Measurements from ENCODE around the gene CCNY.

DNA sequence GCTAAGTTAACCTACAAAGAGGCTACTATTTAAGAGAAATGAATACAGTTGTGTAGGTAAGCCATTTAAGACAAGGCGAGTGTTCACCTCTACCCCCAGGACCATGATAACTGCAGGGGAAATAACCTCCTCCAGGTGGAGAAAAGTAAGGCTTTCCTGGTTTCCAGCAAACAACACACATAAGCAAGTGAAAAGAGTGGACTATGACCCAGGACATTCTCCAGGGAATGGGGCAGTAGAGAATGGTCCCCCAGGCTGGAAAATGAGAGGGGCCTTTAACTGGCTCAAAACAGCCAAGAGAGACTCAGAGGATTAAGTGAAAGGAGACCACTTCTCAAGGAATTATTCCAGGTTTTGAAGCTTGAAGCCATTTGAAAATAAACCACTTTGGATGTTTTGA is 167.8 kb downstream of the CCNY start:
- TF ChIP-seq, protein P1, sequence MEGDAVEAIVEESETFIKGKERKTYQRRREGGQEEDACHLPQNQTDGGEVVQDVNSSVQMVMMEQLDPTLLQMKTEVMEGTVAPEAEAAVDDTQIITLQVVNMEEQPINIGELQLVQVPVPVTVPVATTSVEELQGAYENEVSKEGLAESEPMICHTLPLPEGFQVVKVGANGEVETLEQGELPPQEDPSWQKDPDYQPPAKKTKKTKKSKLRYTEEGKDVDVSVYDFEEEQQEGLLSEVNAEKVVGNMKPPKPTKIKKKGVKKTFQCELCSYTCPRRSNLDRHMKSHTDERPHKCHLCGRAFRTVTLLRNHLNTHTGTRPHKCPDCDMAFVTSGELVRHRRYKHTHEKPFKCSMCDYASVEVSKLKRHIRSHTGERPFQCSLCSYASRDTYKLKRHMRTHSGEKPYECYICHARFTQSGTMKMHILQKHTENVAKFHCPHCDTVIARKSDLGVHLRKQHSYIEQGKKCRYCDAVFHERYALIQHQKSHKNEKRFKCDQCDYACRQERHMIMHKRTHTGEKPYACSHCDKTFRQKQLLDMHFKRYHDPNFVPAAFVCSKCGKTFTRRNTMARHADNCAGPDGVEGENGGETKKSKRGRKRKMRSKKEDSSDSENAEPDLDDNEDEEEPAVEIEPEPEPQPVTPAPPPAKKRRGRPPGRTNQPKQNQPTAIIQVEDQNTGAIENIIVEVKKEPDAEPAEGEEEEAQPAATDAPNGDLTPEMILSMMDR (conservative IDR thresholded peaks at IDR 0.05 in 1 of 2, IDR thresholded peaks at IDR 0.05 in 1 of 2; ENCODE audit: extremely low read depth in 1 of 2, insufficient read depth in 1 of 2, low read depth in 1 of 2, low read length in 2 of 2): no peak
- TF ChIP-seq EZH2 (IDR thresholded peaks at IDR 0.05; ENCODE audit: borderline replicate concordance, low read length): no peak

Measured in mammary epithelial cell (primary cell).